BE2C (cell line): ENCODE results near the gene SYNGR1.

ENCODE experiments used
- DNase-seq: peaks from one replicate; pipeline ENCODE4 v3.0.0-alpha.2; 2020
- H3K27me3 ChIP-seq: fragments of 250-450 bp; sonication (Bioruptor Pico); 2 replicates; pipeline ENCODE4 v1.5.1; 2020; ENCODE audit warnings: mild to moderate bottlenecking
- H3K36me3 ChIP-seq: fragments of 250-450 bp; sonication (Bioruptor Pico); 2 replicates; pipeline ENCODE4 v1.5.1; 2020; ENCODE audit warnings: mild to moderate bottlenecking
- H3K4me1 ChIP-seq: fragments of 250-450 bp; sonication (Bioruptor Pico); 2 replicates; pipeline ENCODE4 v1.5.1; 2020
- H3K4me3 ChIP-seq: 2 replicates; pipeline ENCODE4 v1.5.1; 2011; ENCODE audit warnings: low read depth, low read length
- H3K9me3 ChIP-seq: fragments of 250-450 bp; sonication (Bioruptor Pico); 2 replicates; pipeline ENCODE4 v1.5.1; 2020
- CTCF ChIP-seq: IDR thresholded peaks from 2 replicates; pipeline ENCODE4 v1.5.1; 2012; ENCODE audit warnings: mild to moderate bottlenecking, low read depth, low read length

The SYNGR1 gene

GRCh38 chr22:39343259-39344045, 6.3 kb upstream of the SYNGR1 start:
- DNase-seq, result peak; percentile 72

GRCh38 chr22:39344046-39344390, 5.8 kb upstream of the SYNGR1 start:
- H3K9me3 ChIP-seq, result no peaks in the 10 kb centered on the region
- H3K36me3 ChIP-seq, result no peaks in the 10 kb centered on the region
- DNase-seq, result no peak
- no peaks in the 10 kb centered on the region for H3K4me1 ChIP-seq
- H3K4me3 ChIP-seq, result no peak overlapping the region
- no peak for TF ChIP-seq CTCF
- no peaks in the 10 kb centered on the region for H3K27me3 ChIP-seq

More at GRCh38 chr22:39343259-39344045, 6.3 kb upstream of the SYNGR1 start:
- no peaks in the 10 kb centered on the region for H3K4me1 ChIP-seq
- no peak overlapping the region for H3K4me3 ChIP-seq
- TF ChIP-seq CTCF, result peak; percentile 97
- H3K27me3 ChIP-seq, result no peaks in the 10 kb centered on the region
- no peaks in the 10 kb centered on the region for H3K36me3 ChIP-seq
- no peaks in the 10 kb centered on the region for H3K9me3 ChIP-seq

DNA sequence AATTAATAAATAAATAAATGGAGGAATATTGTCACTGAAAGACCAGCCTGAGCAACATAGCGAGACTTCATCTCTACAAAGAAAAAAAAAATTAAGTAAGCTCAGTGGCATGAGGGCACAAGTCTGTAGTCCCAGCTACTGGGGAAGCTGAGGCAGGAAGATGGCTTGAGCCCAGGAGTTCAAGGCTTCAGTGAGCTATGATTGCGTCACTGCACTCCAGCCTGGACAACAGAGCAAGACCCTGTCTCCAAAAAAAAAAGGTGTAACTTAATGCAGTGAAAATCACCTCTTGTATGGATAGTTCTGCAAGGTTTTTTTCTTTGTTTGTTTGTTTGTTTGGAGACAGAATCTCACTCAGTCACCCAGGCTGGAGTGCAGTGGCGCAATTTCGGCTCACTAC, 4.6 kb upstream of the SYNGR1 start:
- no peaks in the 10 kb centered on the region for H3K4me1 ChIP-seq
- TF ChIP-seq CTCF, result no peak
- no peaks in the 10 kb centered on the region for H3K36me3 ChIP-seq
- H3K27me3 ChIP-seq, result no peaks in the 10 kb centered on the region
- DNase-seq, result no peak
- H3K4me3 ChIP-seq, result no peak overlapping the region
- H3K9me3 ChIP-seq, result no peaks in the 10 kb centered on the region

GRCh38 chr22:39348909-39349505, 784 bp upstream of the SYNGR1 start:
- Histone ChIP-seq H3K9me3 (no peaks in the 10 kb centered on the region), H3K27me3 (no peaks in the 10 kb centered on the region), H3K4me3 (peak overlapping the region; percentile 74), H3K36me3 (no peaks in the 10 kb centered on the region; the same call in 1 of the 2 replicates), H3K4me1 (peaks cover 16% of the 10 kb centered on the region)
- TF ChIP-seq CTCF, result no peak
- DNase-seq, result peak; percentile 58

DNA sequence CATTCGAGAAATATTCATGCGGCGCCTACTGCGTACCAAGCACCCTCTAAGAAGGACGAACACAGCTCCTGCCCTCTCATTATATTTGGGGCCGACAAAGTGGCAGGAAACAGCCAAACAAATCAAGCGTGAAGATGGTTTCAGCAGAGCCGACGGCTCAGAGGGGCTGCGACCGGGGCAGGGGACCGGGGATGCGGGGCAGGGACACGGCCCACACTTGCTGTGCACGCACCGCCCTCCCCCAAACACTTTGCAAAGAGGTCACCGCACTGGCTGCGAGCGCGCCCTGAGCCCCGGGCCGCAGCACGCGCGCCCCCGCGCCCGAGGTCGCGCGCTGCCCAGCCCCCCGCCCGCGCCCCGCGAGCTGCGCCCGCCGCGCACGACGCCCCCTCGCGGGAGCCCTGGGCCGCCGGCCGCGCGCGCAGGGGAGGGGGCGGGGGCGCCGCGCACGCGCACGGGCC, 255 bp upstream of the SYNGR1 start:
- Histone ChIP-seq H3K27me3 (no peaks in the 10 kb centered on the region), H3K9me3 (no peaks in the 10 kb centered on the region), H3K4me3 (peak overlapping the region; percentile 83), H3K36me3 (no peaks in the 10 kb centered on the region; the same call in 1 of the 2 replicates), H3K4me1 (peaks cover 16% of the 10 kb centered on the region)
- peak; percentile 65 for DNase-seq
- TF ChIP-seq CTCF, result no peak
